Liver (tissue), 9 donors: ENCODE measurements around the gene RXRG. TPM values are rescaled to one million over a fixed set of nuclear protein-coding genes. Genes with fewer than 3 reads are reported as not detected.

Experiments used
- DNase-seq: peaks from one replicate; pipeline ENCODE4 v3.0.0-alpha.2; 2017; ENCODE audit warnings: low spot score
- H3K27ac ChIP-seq, 2 donors: one replicate each; pipeline ENCODE4 v1.7.0; 2013; ENCODE audit warnings: inconsistent platforms in 2 of 2, low read length in 2 of 2, control low read depth in 1 of 2, low read depth in 1 of 2, mild to moderate bottlenecking in 1 of 2
- H3K27me3 ChIP-seq, 4 donors: one replicate each; pipeline versions ENCODE4 v1.6.1 to v1.7.0; 2013; ENCODE audit warnings: low read length in 3 of 4, inconsistent platforms in 1 of 4, mild to moderate bottlenecking in 1 of 4, moderate library complexity in 1 of 4; ENCODE audit not compliant: control insufficient read depth in 4 of 4, insufficient read depth in 4 of 4
- H3K36me3 ChIP-seq, 4 donors: one replicate each; pipeline versions ENCODE4 v1.6.1 to v1.7.0; 2013; ENCODE audit warnings: low read length in 3 of 4, mild to moderate bottlenecking in 3 of 4, low read depth in 1 of 4, moderate library complexity in 1 of 4; ENCODE audit not compliant: control insufficient read depth in 4 of 4, insufficient read depth in 3 of 4
- H3K4me1 ChIP-seq, 4 donors: one replicate each; pipeline versions ENCODE4 v1.6.1 to v1.7.0; 2013; ENCODE audit warnings: low read length in 3 of 4, mild to moderate bottlenecking in 3 of 4, moderate library complexity in 1 of 4; ENCODE audit not compliant: control insufficient read depth in 4 of 4, insufficient read depth in 4 of 4
- H3K4me3 ChIP-seq, 3 donors: one replicate each; pipeline versions ENCODE4 v1.6.1 to v1.7.0; 2013; ENCODE audit warnings: low read length in 3 of 3, control low read depth in 1 of 3, low read depth in 1 of 3, mild to moderate bottlenecking in 1 of 3
- H3K9ac ChIP-seq, 2 donors: one replicate each; pipeline ENCODE4 v1.7.0; 2013; ENCODE audit warnings: low read length in 2 of 2, mild to moderate bottlenecking in 2 of 2, moderate library complexity in 2 of 2, control low read depth in 1 of 2, low read depth in 1 of 2
- H3K9me3 ChIP-seq, 4 donors: one replicate each; pipeline versions ENCODE4 v1.6.1 to v1.7.0; 2013; ENCODE audit warnings: low read length in 3 of 4; ENCODE audit not compliant: control insufficient read depth in 4 of 4
- EGR1 ChIP-seq, 2 donors: IDR thresholded peaks; 2 replicates each; pipeline ENCODE4 v1.6.1; 2016 to 2018; ENCODE audit warnings: antibody characterized with exemption in 2 of 2, low read depth in 2 of 2
- FOXA1 ChIP-seq: IDR thresholded peaks from 2 replicates; pipeline ENCODE4 v1.6.1; 2016; ENCODE audit warnings: antibody characterized with exemption
- FOXA2 ChIP-seq: IDR thresholded peaks from 2 replicates; pipeline ENCODE4 v1.6.1; 2016; ENCODE audit warnings: antibody characterized with exemption
- GABPA ChIP-seq, 2 donors: IDR thresholded peaks in 1 of 2; conservative IDR thresholded peaks in 1 of 2; 2 replicates each; pipeline ENCODE4 v1.6.1; 2016; ENCODE audit warnings: antibody characterized with exemption in 2 of 2, mild to moderate bottlenecking in 1 of 2, moderate library complexity in 1 of 2
- HNF4A ChIP-seq, 2 donors: conservative IDR thresholded peaks; 2 replicates each; pipeline ENCODE4 v1.6.1; 2016; ENCODE audit warnings: antibody characterized with exemption in 2 of 2, mild to moderate bottlenecking in 2 of 2
- HNF4G ChIP-seq: IDR thresholded peaks from 2 replicates; pipeline ENCODE4 v1.6.1; 2016; ENCODE audit warnings: antibody characterized with exemption
- JUND ChIP-seq, 2 donors: IDR thresholded peaks; 2 replicates each; pipeline ENCODE4 v1.6.1; 2016; ENCODE audit warnings: antibody characterized with exemption in 2 of 2
- NR2F2 ChIP-seq: IDR thresholded peaks from 2 replicates; pipeline ENCODE4 v1.6.1; 2016; ENCODE audit warnings: antibody characterized with exemption
- RAD21 ChIP-seq, 2 donors: IDR thresholded peaks; 2 replicates each; pipeline ENCODE4 v1.6.1; 2016; ENCODE audit warnings: antibody characterized with exemption in 2 of 2, mild to moderate bottlenecking in 2 of 2
- RXRA ChIP-seq, 2 donors: IDR thresholded peaks; 2 replicates each; pipeline ENCODE4 v1.6.1; 2017 to 2018; ENCODE audit warnings: antibody characterized with exemption in 2 of 2, mild to moderate bottlenecking in 1 of 2
- SP1 ChIP-seq: IDR thresholded peaks from 2 replicates; pipeline ENCODE4 v1.6.1; 2018; ENCODE audit warnings: antibody characterized with exemption, mild to moderate bottlenecking
- TAF1 ChIP-seq: conservative IDR thresholded peaks from 2 replicates; pipeline ENCODE4 v1.6.1; 2016; ENCODE audit warnings: antibody characterized with exemption, mild to moderate bottlenecking
- YY1 ChIP-seq: IDR thresholded peaks from 2 replicates; pipeline ENCODE4 v1.6.1; 2016; ENCODE audit warnings: antibody characterized with exemption, mild to moderate bottlenecking
- WGBS: extraction: QIAGEN DNeasy Blood & Tissue Kit; methylation state at CpG from one replicate; pipeline ENCODE4 v1.1.7; 2013; 5-methylcytosine and 5-hydroxymethylcytosine counted together
- polyA plus RNA-seq, 2 donors: library from polyadenylated mRNA; stranded (reverse) in 1 of 2; unstranded in 1 of 2; fragments of 200-250 nt in 1 of 2; fragments of >200 nt in 1 of 2; fragmentation: Nextera tagmentation in 1 of 2; extraction: Ambion mirVana in 1 of 2; gene quantifications; one replicate each; pipeline versions ENCODE4 v1.2.1 to v1.2.3, GENCODE V29; 2013 to 2015
- total RNA-seq, 2 donors: library from RNA; depleted of rRNA; stranded (reverse); fragments of >200 nt; gene quantifications; one replicate each; pipeline ENCODE4 v1.2.3, GENCODE V29; 2014
- TF ChIP-seq, protein P1 (sequence below): IDR thresholded peaks from 2 replicates; pipeline ENCODE4 v1.6.1; 2016; ENCODE audit warnings: antibody characterized with exemption, mild to moderate bottlenecking
- TF ChIP-seq, protein P2 (sequence below): IDR thresholded peaks from 2 replicates; pipeline ENCODE4 v1.6.1; 2016; ENCODE audit warnings: antibody characterized with exemption
- TF ChIP-seq, protein P3 (sequence below): IDR thresholded peaks from 2 replicates; pipeline ENCODE4 v1.6.1; 2016; ENCODE audit warnings: antibody characterized with exemption
- TF ChIP-seq, protein P4 (sequence below): fragments of 150-350 bp; IDR thresholded peaks from 2 replicates; pipeline ENCODE4 v1.5.1; 2017; ENCODE audit warnings: improper control_type of control experiment, low read depth, low read length; ENCODE audit not compliant: missing input control
- donor health status: healthy.
- donor health status: healthy.
- donor health status: healthy.
- donor health status: healthy.
- donor health status: healthy.

RXRG gene
- total and polyA plus RNA-seq, 4 donors: 0.12 to 0.44 (median 0.42) TPM; not detected in 1

DNA sequence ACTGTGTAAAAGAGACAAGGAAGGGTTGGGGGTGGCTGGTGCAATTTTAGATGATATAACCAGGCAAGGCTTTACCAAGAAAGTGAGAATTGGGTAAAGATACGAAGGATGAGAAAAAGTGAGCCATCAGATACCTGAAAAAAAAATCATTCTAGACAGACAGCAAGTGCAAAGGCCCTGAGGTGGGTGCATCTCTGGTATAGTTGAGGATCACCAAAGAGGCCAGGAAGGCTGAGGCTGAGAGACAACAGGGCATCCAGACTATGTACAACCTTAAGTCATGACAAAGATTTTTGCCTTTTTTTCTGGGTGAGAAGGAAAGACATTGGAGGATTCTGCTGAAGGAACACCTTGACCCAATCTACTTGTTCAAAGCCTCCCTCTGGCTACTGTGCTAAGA lies 29.9 kb downstream of the RXRG start (continued):
- TF ChIP-seq, protein P1, sequence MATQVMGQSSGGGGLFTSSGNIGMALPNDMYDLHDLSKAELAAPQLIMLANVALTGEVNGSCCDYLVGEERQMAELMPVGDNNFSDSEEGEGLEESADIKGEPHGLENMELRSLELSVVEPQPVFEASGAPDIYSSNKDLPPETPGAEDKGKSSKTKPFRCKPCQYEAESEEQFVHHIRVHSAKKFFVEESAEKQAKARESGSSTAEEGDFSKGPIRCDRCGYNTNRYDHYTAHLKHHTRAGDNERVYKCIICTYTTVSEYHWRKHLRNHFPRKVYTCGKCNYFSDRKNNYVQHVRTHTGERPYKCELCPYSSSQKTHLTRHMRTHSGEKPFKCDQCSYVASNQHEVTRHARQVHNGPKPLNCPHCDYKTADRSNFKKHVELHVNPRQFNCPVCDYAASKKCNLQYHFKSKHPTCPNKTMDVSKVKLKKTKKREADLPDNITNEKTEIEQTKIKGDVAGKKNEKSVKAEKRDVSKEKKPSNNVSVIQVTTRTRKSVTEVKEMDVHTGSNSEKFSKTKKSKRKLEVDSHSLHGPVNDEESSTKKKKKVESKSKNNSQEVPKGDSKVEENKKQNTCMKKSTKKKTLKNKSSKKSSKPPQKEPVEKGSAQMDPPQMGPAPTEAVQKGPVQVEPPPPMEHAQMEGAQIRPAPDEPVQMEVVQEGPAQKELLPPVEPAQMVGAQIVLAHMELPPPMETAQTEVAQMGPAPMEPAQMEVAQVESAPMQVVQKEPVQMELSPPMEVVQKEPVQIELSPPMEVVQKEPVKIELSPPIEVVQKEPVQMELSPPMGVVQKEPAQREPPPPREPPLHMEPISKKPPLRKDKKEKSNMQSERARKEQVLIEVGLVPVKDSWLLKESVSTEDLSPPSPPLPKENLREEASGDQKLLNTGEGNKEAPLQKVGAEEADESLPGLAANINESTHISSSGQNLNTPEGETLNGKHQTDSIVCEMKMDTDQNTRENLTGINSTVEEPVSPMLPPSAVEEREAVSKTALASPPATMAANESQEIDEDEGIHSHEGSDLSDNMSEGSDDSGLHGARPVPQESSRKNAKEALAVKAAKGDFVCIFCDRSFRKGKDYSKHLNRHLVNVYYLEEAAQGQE: no peak
- no peak for TF ChIP-seq HNF4A (conservative IDR thresholded peaks at IDR 0.05)
- no peak for TF ChIP-seq YY1
- no peak for TF ChIP-seq FOXA1
- TF ChIP-seq GABPA (IDR thresholded peaks at IDR 0.05 in 1 of 2, conservative IDR thresholded peaks at IDR 0.05 in 1 of 2): no peak
- TF ChIP-seq FOXA2: no peak
- no peak for TF ChIP-seq RXRA (IDR thresholded peaks at IDR 0.05)

DNA sequence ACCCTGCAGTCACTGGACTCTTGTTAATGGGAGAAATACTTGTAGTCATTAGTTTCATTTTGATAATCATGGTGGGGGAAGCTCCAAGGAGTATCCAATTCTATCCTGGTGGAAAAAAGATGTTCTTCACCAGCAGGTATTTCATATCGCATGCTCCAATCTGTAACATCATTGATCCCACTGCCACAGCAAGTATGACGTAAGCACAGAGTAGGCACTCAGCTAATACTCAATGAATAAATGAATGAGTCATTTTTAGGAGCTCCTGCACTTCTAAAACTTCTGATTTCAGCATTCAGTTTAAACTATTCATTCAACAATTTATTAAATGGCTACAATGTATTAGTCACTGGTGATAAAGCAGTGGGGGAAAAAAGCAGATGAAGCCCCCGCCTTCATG lies 30.3 kb downstream of the RXRG start:
- TF ChIP-seq TAF1: no peak
- no peak for TF ChIP-seq NR2F2
- no peak for TF ChIP-seq YY1
- TF ChIP-seq, protein P2, sequence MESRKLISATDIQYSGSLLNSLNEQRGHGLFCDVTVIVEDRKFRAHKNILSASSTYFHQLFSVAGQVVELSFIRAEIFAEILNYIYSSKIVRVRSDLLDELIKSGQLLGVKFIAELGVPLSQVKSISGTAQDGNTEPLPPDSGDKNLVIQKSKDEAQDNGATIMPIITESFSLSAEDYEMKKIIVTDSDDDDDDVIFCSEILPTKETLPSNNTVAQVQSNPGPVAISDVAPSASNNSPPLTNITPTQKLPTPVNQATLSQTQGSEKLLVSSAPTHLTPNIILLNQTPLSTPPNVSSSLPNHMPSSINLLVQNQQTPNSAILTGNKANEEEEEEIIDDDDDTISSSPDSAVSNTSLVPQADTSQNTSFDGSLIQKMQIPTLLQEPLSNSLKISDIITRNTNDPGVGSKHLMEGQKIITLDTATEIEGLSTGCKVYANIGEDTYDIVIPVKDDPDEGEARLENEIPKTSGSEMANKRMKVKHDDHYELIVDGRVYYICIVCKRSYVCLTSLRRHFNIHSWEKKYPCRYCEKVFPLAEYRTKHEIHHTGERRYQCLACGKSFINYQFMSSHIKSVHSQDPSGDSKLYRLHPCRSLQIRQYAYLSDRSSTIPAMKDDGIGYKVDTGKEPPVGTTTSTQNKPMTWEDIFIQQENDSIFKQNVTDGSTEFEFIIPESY: no peak
- H3K4me3 ChIP-seq: no peak overlapping the region
- H3K9ac ChIP-seq: no peak overlapping the region
- H3K36me3 ChIP-seq: no peaks in the 10 kb centered on the region
- DNase-seq: no peak
- no peaks in the 10 kb centered on the region for H3K9me3 ChIP-seq
- 95% methylated on average over 3 of the region's 3 CpGs for WGBS
- H3K4me1 ChIP-seq: no peaks in the 10 kb centered on the region
- no peak overlapping the region for H3K27ac ChIP-seq
- peaks cover 0 to 2% (median 0%) of the 10 kb centered on the region in 4 donors for H3K27me3 ChIP-seq

DNA sequence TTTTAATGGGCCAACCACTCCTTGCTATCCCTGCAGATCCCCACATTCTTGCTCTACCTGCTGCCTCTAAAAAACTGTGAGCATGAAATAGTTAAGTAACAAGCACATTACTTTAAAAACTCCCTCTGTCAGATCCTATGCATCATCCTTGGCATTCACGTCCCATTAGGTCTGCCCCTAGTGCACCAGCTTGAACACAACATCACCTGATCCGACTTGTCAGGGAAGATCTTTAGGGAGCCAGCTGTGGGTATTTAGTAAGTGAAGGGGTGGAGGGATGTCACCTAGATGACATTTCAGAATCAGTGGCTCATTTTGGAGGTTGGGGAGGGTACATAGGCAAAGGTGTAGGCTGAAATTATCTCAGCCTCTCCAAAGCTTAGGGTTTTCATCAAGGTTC lies 33.5 kb downstream of the RXRG start:
- Histone ChIP-seq H3K4me3 (no peak overlapping the region), H3K4me1 (no peaks in the 10 kb centered on the region), H3K9ac (no peak overlapping the region), H3K9me3 (no peaks in the 10 kb centered on the region), H3K36me3 (no peaks in the 10 kb centered on the region), H3K27ac (no peak overlapping the region), H3K27me3 (peaks cover 0 to 2% (median 0%) of the 10 kb centered on the region in 4 donors)
- 73% methylated on average over 2 of the region's 2 CpGs for WGBS
- no peak for DNase-seq
- TF ChIP-seq, protein P3, sequence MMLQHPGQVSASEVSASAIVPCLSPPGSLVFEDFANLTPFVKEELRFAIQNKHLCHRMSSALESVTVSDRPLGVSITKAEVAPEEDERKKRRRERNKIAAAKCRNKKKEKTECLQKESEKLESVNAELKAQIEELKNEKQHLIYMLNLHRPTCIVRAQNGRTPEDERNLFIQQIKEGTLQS: no peak
- TF ChIP-seq FOXA1 (no peak), TAF1 (no peak), JUND (IDR thresholded peaks at IDR 0.05) (no peak), HNF4G (no peak), EGR1 (IDR thresholded peaks at IDR 0.05; ENCODE audit: low read depth in 2 of 2) (no peak), SP1 (no peak), FOXA2 (no peak), GABPA (IDR thresholded peaks at IDR 0.05 in 1 of 2, conservative IDR thresholded peaks at IDR 0.05 in 1 of 2) (no peak), HNF4A (conservative IDR thresholded peaks at IDR 0.05) (no peak), RAD21 (IDR thresholded peaks at IDR 0.05) (no peak)
- TF ChIP-seq, protein P2: no peak
- TF ChIP-seq, protein P1: no peak
- TF ChIP-seq, protein P4, sequence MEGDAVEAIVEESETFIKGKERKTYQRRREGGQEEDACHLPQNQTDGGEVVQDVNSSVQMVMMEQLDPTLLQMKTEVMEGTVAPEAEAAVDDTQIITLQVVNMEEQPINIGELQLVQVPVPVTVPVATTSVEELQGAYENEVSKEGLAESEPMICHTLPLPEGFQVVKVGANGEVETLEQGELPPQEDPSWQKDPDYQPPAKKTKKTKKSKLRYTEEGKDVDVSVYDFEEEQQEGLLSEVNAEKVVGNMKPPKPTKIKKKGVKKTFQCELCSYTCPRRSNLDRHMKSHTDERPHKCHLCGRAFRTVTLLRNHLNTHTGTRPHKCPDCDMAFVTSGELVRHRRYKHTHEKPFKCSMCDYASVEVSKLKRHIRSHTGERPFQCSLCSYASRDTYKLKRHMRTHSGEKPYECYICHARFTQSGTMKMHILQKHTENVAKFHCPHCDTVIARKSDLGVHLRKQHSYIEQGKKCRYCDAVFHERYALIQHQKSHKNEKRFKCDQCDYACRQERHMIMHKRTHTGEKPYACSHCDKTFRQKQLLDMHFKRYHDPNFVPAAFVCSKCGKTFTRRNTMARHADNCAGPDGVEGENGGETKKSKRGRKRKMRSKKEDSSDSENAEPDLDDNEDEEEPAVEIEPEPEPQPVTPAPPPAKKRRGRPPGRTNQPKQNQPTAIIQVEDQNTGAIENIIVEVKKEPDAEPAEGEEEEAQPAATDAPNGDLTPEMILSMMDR: no peak
